ENCODE results near the gene KLF13. TPM values are rescaled to one million over a fixed set of nuclear protein-coding genes. Genes with fewer than 3 reads are reported as not detected.

KLF13 gene
- total RNA-seq, 1 experiment from 2014 or later: 78.6 TPM

GRCh38 chr15:31330836-31331235 lies 4.2 kb downstream of the KLF13 start:
- ATAC-seq (no peak), DNase-seq (ENCODE audit: low read depth, low spot score) (no peak)
- in situ Hi-C loops (cut with HindIII; ENCODE audit: low pct_unique_long_range_greater_than_20kb, low sequenced_read_pairs) (no loop called here), intact Hi-C loops (cut with micrococcal nuclease; ENCODE audit: unreplicated experiment) (no loop called here)
- Histone ChIP-seq H3K4me3 (ENCODE audit: low read depth in 2 of 2, low read length in 2 of 2) (no peak overlapping the region), H3K27me3 (ENCODE audit: control insufficient read depth, insufficient read depth, low read length) (no peaks in the 10 kb centered on the region), H3K36me3 (ENCODE audit: control insufficient read depth, insufficient read depth, low read length) (no peaks in the 10 kb centered on the region), H3K9me3 (ENCODE audit: control insufficient read depth, insufficient read depth, low read depth, low read length) (no peaks in the 10 kb centered on the region), H3K4me1 (ENCODE audit: control insufficient read depth, insufficient read depth, low read length) (peaks cover 21% of the 10 kb centered on the region), H3K27ac (ENCODE audit: low read length) (no peak overlapping the region)
- POLR2A ChIA-PET: no interaction called here
- CTCF ChIA-PET: no interaction called here
- no peak for TF ChIP-seq TCF7L2 (IDR thresholded peaks at IDR 0.05; ENCODE audit: low read depth, low read length)
- TF ChIP-seq SIN3A (IDR thresholded peaks at IDR 0.05; ENCODE audit: borderline replicate concordance, insufficient read depth, low read depth, low read length): no peak
- TF ChIP-seq POLR2AphosphoS5 (IDR thresholded peaks at IDR 0.05; ENCODE audit: low read depth, low read length): no peak
- no peak for TF ChIP-seq CTCF (IDR thresholded peaks at IDR 0.05)
- no peak for TF ChIP-seq REST (IDR thresholded peaks at IDR 0.05; ENCODE audit: insufficient read depth in 1 of 2, low read depth in 2 of 2, low read length in 1 of 2)
- no TSS peak for BruUV-seq (replicated peaks)

- ChIA-PET POLR2A (no interaction called here), CTCF (no interaction called here)
- intact Hi-C loops (cut with micrococcal nuclease; ENCODE audit: unreplicated experiment) (no loop called here), in situ Hi-C loops (cut with HindIII; ENCODE audit: low pct_unique_long_range_greater_than_20kb, low sequenced_read_pairs) (no loop called here)
- no TSS peak for BruUV-seq (replicated peaks)
- TF ChIP-seq POLR2AphosphoS5 (IDR thresholded peaks at IDR 0.05; ENCODE audit: low read depth, low read length): no peak
- no peak for TF ChIP-seq TCF7L2 (IDR thresholded peaks at IDR 0.05; ENCODE audit: low read depth, low read length)
- no peak for TF ChIP-seq SIN3A (IDR thresholded peaks at IDR 0.05; ENCODE audit: borderline replicate concordance, insufficient read depth, low read depth, low read length)
- no peak for TF ChIP-seq REST (IDR thresholded peaks at IDR 0.05; ENCODE audit: insufficient read depth in 1 of 2, low read depth in 2 of 2, low read length in 1 of 2)
- TF ChIP-seq CTCF (IDR thresholded peaks at IDR 0.05): no peak
- Histone ChIP-seq H3K27ac (ENCODE audit: low read length) (no peak overlapping the region), H3K4me3 (ENCODE audit: low read depth in 2 of 2, low read length in 2 of 2) (no peak overlapping the region), H3K36me3 (ENCODE audit: control insufficient read depth, insufficient read depth, low read length) (no peaks in the 10 kb centered on the region), H3K4me1 (ENCODE audit: control insufficient read depth, insufficient read depth, low read length) (peaks cover 26% of the 10 kb centered on the region), H3K9me3 (ENCODE audit: control insufficient read depth, insufficient read depth, low read depth, low read length) (no peaks in the 10 kb centered on the region), H3K27me3 (ENCODE audit: control insufficient read depth, insufficient read depth, low read length) (no peaks in the 10 kb centered on the region)
- DNase-seq (ENCODE audit: low read depth, low spot score): no peak
- ATAC-seq: no peak
Observed at GRCh38 chr15:31331389-31331788, 4.8 kb downstream of the KLF13 start.
